GM12878 (cell line): Measurements from ENCODE around the gene NHSL2. TPM values are rescaled to one million over a fixed set of nuclear protein-coding genes. Genes with fewer than 3 reads are reported as not detected.

Source experiments
- ATAC-seq: fragments of 200-7000 bp; cut with Tn5 transposase; 3 replicates; pipeline ENCODE4 v1.9.1; 2020; ENCODE audit warnings: mild to moderate bottlenecking, moderate library complexity
- BruUV-seq: library from RNA; stranded (reverse); fragments of 400-500 nt; replicated peaks from 2 replicates; lab custom pipeline; 2021; lab: Mats Ljungman, UMichigan
- CTCF ChIA-PET: fragments of 300-600 bp; sonication (Branson Sonifier 250); formaldehyde crosslinking; extraction: SDS; loops from one replicate; lab custom pipeline; 2021; ENCODE audit warnings: inconsistent platforms; lab: Yijun Ruan, JAX
- POLR2A ChIA-PET: fragments of 350-600 bp; formaldehyde crosslinking; extraction: SDS; loops from one replicate; lab custom pipeline; 2021; ENCODE audit warnings: inconsistent platforms; lab: Charles Lee
- RAD21 ChIA-PET: fragments of 300-600 bp; sonication (Branson Sonifier 250); formaldehyde crosslinking; loops from one replicate; lab custom pipeline; 2023; ENCODE audit warnings: antibody characterized with exemption; ENCODE audit not compliant: unreplicated experiment; lab: Charles Lee
- SMC1A ChIA-PET: fragments of 300-600 bp; sonication (Branson Sonifier 250); formaldehyde crosslinking; loops from one replicate; lab custom pipeline; 2023; ENCODE audit not compliant: unreplicated experiment, uncharacterized antibody; lab: Charles Lee
- DNase-seq: peaks from one replicate; pipeline ENCODE4 v3.0.0-alpha.2; 2011; ENCODE audit warnings: low read depth, low spot score
- FAIRE-seq: peaks from 3 replicates; lab custom pipeline; 2011; peaks lifted over from hg19 to GRCh38; lab: Jason Lieb, UNC
- H2AFZ ChIP-seq: 2 replicates; pipeline ENCODE4 v1.6.0; 2011; ENCODE audit warnings: low read depth, low read length, control low read depth; ENCODE audit not compliant: control insufficient read depth
- H3K27ac ChIP-seq: 2 replicates; pipeline ENCODE4 v1.5.1; 2011; ENCODE audit warnings: control low read depth; ENCODE audit not compliant: control insufficient read depth, insufficient read depth
- H3K27me3 ChIP-seq, 2 experiments: replicated peaks in 1 of 2; 2 replicates each; pipeline versions ENCODE4 v1.6.0 to v1.6.1; 2011; ENCODE audit warnings: low read length in 1 of 2; ENCODE audit not compliant: control insufficient read depth in 2 of 2, insufficient read depth in 2 of 2
- H3K36me3 ChIP-seq, 2 experiments: 2 replicates each; pipeline ENCODE4 v1.5.1; 2011; ENCODE audit warnings: low read length in 1 of 2; ENCODE audit not compliant: control insufficient read depth in 2 of 2, insufficient read depth in 2 of 2
- H3K4me1 ChIP-seq: 2 replicates; pipeline ENCODE4 v1.6.1; 2011; ENCODE audit warnings: mild to moderate bottlenecking, low read length, moderate library complexity, mixed read lengths; ENCODE audit not compliant: control insufficient read depth, insufficient read depth
- H3K4me2 ChIP-seq: 2 replicates; pipeline ENCODE4 v1.6.0; 2011; ENCODE audit warnings: control low read depth; ENCODE audit not compliant: control insufficient read depth, insufficient read depth
- H3K4me3 ChIP-seq: fragments of 200-600 bp; sonication (generic); 2 replicates; pipeline ENCODE4 v1.5.1; 2016
- H3K79me2 ChIP-seq: 2 replicates; pipeline ENCODE4 v1.6.0; 2011; ENCODE audit warnings: low read length; ENCODE audit not compliant: control insufficient read depth, insufficient read depth
- H3K9ac ChIP-seq: 2 replicates; pipeline ENCODE4 v1.8.0; 2011; ENCODE audit warnings: low read length, control low read depth, mixed read lengths; ENCODE audit not compliant: control insufficient read depth, insufficient read depth
- H3K9me3 ChIP-seq: replicated peaks from 3 replicates; pipeline ENCODE4 v1.5.1; 2011; ENCODE audit warnings: mild to moderate bottlenecking, low read length; ENCODE audit not compliant: control insufficient read depth, insufficient read depth
- H4K20me1 ChIP-seq: 2 replicates; pipeline ENCODE4 v1.6.0; 2011; ENCODE audit not compliant: control insufficient read depth, insufficient read depth
- PAX5 ChIP-seq: IDR thresholded peaks from 2 replicates; pipeline ENCODE4 v1.6.1; 2011; ENCODE audit warnings: low read depth, low read length, borderline replicate concordance
- RAD21 ChIP-seq: IDR thresholded peaks from 2 replicates; pipeline ENCODE4 v1.6.1; 2011; ENCODE audit warnings: mild to moderate bottlenecking, low read depth, low read length, moderate library complexity; ENCODE audit not compliant: insufficient read depth
- RFX5 ChIP-seq: IDR thresholded peaks from 2 replicates; pipeline ENCODE4 v1.6.1; 2011; ENCODE audit warnings: low read depth, low read length, improper control_type of control experiment
- SUZ12 ChIP-seq: fragments of 200-600 bp; sonication (generic); IDR thresholded peaks from one replicate; pipeline ENCODE4 v1.6.1; 2018; ENCODE audit warnings: antibody characterized with exemption, mild to moderate bottlenecking; ENCODE audit not compliant: unreplicated experiment
- WGBS: methylation state at CpG from one replicate; pipeline ENCODE4 v1.1.6; 2016; ENCODE audit warnings: low lambda C conversion rate; ENCODE audit not compliant: insufficient replicate concordance, insufficient coverage; ENCODE audit errors: missing lambda C conversion rate; 5-methylcytosine and 5-hydroxymethylcytosine counted together
- in situ Hi-C: fragments of 300-500 bp; cut with MboI; formaldehyde crosslinking; loops from 9 replicates; pipeline ENCODE4 v1.14.3; 2018; ENCODE audit warnings: mixed read lengths
- intact Hi-C: fragments of 100-400 bp; cut with micrococcal nuclease; formaldehyde crosslinking; loops from one replicate; pipeline ENCODE4 v1.14.2; 2022; ENCODE audit not compliant: unreplicated experiment
- polyA plus RNA-seq, 11 experiments: library from polyadenylated mRNA; depleted of rRNA in 4 of 11; unstranded in 6 of 11; stranded (reverse) in 5 of 11; fragments of >200 nt; fragmentation: Nextera tagmentation in 4 of 11; fragmentation: Illumina TruSeq in 1 of 11; extraction: Ambion mirVana in 4 of 11; extraction: Trizol in 1 of 11; gene quantifications; 1 replicate in 1 of 11; 2 replicates in 10 of 11; pipeline versions ENCODE4 v1.2.1 to v1.2.3, GENCODE V29; 2011 to 2016; ENCODE audit warnings: inconsistent platforms in 2 of 11, missing spikeins in 2 of 11, low read depth in 1 of 11
- total RNA-seq, 4 experiments: library from RNA; depleted of rRNA in 3 of 4; stranded (reverse); fragments of >200 nt in 3 of 4; fragmentation: Illumina TruSeq in 1 of 4; extraction: Trizol in 1 of 4; gene quantifications; 2 replicates each; pipeline versions ENCODE4 v1.2.1 to v1.2.3, GENCODE V29; 2013 to 2021
- TF ChIP-seq, protein P1 (sequence below): fragments of 450-650 bp; IDR thresholded peaks from 2 replicates; pipeline ENCODE4 v1.6.1; 2018; ENCODE audit warnings: mild to moderate bottlenecking, low read depth, moderate library complexity; ENCODE audit not compliant: partially characterized antibody

NHSL2 gene
- total and polyA plus RNA-seq, 10 of the 15 experiments (the other 5 are each of a cell fraction or from before 2014, with no cell fraction given), result 0.05 to 0.53 (median 0.07) TPM; not detected in 2

DNA sequence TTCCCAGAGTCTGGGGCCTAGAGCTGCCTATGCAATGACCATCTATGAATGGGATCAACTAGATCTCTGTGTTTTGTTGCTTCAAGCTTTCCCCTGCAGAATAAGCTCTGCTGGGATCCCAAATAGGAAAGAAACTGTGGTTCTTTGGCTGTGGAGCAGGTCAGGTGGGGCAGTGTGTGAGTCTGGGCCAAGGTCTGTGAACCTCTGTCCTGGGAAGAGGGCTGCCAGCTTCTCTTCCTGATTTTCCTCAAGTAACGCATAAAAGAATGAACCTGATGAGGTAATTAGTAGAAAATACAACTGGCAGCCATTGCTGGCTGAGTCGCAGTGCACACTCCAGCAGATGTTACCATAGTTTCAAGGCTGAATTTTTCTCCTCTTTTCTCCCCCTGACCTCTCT lies 266.3 kb downstream of the NHSL2 start:
- no TSS peak for BruUV-seq
- no peak for FAIRE-seq
- no peak overlapping the region for H3K4me3 ChIP-seq
- peaks cover 4% of the 10 kb centered on the region for H3K79me2 ChIP-seq
- no peaks in the 10 kb centered on the region for H3K36me3 ChIP-seq
- H3K27ac ChIP-seq, result no peak overlapping the region
- SMC1A ChIA-PET, result no interaction called here
- H4K20me1 ChIP-seq, result no peaks in the 10 kb centered on the region
- no peaks in the 10 kb centered on the region for H3K4me1 ChIP-seq
- H3K9ac ChIP-seq, result no peak overlapping the region
- no peaks in the 10 kb centered on the region for H3K9me3 ChIP-seq
- no peak for DNase-seq
- in situ Hi-C loops (no loop called here), intact Hi-C loops (no loop called here)
- H3K4me2 ChIP-seq, result no peak overlapping the region
- ATAC-seq, result no peak
- CTCF ChIA-PET, result no interaction called here
- TF ChIP-seq RFX5 (no peak), PAX5 (no peak), SUZ12 (no peak), RAD21 (no peak)
- TF ChIP-seq, protein P1, sequence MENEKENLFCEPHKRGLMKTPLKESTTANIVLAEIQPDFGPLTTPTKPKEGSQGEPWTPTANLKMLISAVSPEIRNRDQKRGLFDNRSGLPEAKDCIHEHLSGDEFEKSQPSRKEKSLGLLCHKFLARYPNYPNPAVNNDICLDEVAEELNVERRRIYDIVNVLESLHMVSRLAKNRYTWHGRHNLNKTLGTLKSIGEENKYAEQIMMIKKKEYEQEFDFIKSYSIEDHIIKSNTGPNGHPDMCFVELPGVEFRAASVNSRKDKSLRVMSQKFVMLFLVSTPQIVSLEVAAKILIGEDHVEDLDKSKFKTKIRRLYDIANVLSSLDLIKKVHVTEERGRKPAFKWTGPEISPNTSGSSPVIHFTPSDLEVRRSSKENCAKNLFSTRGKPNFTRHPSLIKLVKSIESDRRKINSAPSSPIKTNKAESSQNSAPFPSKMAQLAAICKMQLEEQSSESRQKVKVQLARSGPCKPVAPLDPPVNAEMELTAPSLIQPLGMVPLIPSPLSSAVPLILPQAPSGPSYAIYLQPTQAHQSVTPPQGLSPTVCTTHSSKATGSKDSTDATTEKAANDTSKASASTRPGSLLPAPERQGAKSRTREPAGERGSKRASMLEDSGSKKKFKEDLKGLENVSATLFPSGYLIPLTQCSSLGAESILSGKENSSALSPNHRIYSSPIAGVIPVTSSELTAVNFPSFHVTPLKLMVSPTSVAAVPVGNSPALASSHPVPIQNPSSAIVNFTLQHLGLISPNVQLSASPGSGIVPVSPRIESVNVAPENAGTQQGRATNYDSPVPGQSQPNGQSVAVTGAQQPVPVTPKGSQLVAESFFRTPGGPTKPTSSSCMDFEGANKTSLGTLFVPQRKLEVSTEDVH, result no peak
- TF ChIP-seq, all 136 proteins: peak for 0
- POLR2A ChIA-PET, result no interaction called here
- no peaks in the 10 kb centered on the region for H3K27me3 ChIP-seq
- WGBS, result 91% methylated on average over 2 of the region's 2 CpGs
- H2AFZ ChIP-seq, result no peak overlapping the region
- RAD21 ChIA-PET, result no interaction called here
